GM19372 (cell line): ENCODE data around the gene ARHGEF16.

Experiments used
- ATAC-seq: cut with Tn5 transposase; IDR thresholded peaks from one replicate; pipeline ENCODE4 v1.9.1; 2021; ENCODE audit warnings: mild to moderate bottlenecking, low read depth, moderate library complexity; ENCODE audit not compliant: unreplicated experiment

ARHGEF16 gene

DNA sequence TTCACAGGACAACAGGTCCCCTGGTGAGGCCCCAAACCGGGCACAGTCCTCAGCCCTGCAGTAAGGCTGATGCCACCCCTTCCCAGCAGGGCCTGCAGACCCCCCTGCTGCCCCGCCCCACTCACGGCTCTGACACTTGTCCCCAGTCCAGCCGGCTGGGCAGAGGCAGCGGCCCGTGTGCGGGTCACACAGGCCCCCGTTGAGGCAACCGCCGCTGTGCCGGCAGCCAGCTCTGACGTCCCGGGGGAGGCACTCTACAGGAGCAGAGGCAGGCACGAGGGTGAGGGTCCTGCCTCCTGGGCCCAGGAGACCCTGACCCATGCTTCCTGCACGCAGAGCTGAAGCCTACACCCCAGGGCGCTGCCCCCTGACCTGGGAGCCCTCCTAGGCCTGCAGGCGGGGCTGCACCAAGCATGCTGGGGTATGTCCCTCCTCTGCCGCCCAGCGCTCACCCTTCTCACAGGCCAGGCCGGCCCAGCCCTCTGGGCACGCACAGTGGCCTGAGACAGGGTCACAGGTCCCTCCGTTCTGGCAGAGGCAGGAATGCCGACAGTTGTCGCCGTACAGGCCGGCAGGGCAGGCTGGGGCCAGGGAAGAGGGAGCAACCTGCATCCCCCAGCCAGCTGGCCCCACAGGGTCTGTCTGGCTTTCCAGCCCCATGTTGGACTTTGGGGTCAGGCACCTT, 43.9 kb downstream of the ARHGEF16 start:
- no peak for ATAC-seq

DNA sequence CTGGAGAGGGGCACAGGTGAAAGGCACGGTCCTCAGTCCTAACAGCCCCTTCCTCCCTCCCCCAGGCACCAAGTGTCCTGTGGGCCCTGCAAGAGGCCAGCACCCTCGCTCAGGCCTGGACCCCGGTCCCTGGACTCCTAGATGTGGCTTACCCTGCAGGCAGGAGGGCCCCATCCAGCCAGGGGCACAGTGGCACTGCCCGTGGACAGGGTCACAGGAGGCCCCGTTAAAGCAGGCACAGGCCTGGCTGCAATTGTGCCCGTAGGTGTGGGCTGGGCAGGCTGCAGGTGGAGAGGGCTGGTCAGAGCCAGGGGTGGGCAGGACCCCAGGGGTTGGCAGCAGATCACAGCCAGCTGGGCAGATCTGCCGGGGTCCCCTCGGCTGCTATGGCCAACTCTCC, 44.5 kb downstream of the ARHGEF16 start:
- ATAC-seq = no peak

DNA sequence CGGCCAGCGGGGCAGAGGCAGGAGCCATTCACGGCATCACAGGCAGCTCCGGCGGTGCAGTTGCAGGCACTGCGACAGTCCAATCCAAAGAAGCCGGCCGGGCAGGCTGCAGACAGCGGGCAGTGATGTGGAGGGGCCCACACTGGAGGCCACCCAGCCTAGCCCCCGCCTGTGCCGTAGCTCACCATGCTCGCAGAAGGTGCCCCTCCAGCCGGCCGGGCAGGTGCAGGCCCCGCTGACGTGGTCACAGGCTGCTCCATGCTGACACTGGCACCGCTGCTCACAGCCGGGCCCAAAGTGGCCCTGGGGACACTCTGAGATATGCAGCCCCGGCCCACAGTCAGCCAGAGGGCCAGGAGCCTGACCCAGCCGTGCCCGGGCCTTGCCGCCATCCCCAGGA, 45.1 kb downstream of the ARHGEF16 start:
- no peak for ATAC-seq

DNA sequence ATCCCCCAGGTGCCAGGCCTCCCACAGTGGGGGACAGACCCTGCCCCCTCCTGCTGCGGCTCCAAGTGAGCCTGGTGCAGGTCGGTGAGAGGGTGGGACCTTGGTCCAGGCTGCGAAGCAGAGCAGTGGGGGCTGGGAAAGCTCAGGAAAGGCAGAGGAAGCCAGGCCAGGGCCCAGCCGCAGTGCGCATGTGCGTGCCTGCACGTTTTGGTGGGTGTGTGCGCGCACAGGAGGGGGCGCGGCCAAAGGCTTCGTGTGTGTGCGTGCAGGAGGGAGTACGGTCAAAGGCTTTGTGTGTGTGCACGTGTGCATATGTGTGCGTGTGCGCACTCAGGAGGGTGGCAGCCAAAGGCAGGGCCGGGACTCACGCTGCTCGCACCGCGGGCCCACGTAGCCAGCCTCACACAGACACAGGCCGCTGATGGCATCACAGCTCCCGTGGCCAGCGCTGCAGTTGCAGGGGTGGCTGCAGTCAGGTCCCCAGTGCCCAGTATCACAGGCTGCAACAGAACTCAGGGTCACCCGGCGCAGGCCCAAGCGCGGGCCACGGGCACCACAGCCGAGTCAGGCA, 45.9 kb downstream of the ARHGEF16 start:
- no peak for ATAC-seq

DNA sequence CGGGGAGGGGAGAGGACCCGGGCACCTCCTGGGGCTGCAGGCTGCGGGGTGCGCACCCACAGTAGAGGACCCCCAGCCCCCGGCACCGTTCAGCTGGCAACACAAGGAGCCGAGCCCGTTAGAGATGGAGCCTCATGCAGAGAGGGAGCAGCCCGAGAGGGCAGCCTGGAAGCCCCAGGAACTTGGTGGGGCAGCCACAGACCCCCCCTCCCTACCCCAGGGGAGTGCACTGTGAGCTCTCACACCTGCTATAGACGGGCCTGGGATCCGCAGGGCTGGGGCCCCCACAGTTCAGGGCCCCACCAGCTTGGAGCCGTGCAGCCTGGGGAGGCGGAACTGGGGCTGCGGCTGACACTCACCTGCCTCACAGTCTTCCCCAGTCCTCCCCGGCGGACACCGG, 47.0 kb downstream of the ARHGEF16 start:
- ATAC-seq = no peak

DNA sequence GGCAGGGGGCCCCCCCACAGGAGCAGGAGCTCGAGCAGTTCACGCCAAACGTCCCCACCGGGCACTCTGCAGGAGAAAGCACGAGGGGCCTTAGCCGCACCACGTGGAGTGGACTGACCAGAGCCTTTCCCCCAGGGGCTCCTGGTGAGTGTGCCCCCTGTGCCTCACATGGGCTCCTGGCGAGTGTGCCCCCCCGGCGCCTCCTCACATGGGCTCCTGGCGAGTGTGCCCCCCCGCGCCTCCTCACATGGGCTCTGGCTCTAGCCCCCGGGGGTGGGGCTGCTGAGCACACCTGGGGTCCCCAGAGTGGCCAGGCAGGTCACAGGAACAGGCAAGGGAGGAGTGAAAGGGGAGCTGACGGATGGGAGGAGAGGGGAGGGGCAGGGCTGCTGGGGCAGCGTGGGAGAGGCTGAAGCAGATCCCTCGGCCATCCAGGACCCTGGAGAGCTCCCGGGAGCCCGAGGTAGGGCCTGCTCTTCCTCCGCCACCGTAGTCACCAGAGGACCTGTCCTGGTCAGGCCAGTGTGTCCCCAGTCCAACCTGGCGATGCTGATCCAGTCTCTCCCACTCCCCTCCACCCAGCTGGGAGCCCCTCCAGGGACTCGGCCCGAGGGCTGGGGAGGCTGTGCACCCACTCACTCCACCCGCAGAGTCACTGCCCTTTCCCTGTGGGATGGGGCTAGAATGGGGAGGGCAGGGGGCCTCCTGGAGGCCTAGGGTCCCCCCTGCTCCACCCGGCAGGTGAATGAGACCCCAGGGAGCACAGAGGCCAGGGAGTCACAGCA, 47.6 kb downstream of the ARHGEF16 start:
- ATAC-seq = no peak

DNA sequence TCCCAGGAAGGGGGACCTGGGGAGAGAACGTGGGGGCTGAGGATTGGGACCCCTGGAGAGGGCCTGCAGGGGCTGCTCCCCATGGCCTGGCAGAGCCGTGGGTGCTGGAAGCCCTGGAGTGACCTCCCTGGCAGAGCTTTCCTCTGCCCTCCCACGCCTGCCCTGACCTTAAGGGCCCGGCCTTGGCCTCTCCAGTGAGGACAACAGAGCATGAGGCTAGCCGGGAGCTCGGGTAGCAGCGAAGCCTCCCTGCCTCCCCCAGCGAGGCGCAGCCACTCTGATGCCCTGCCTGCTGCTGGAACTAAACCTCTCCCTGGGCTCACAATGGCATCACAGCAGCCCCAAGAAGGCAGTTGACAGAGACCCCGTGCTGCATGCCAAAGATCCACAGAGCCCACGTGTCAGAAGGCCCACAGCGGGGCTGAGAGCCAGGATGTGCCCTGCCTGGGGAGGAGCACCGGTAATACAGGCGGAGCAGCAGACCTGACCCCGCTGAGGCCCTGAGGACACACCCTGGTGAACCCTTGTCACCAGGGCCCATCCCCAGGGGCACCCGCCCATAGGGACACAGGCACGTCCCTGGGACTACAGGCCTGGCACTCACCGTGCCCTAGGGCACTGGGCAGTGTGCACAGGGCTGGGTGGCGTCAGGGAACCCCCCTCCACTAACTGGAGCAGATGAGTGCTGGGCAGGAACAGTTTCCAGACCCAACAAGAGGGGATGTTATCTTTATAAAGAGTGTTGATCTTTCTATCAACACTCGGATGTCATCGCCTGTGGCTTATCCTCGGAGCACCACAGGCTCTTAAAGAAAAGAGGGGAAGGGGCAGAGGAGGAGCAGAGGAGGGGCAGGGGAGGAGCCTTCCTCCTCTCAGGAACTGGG, 48.4 kb downstream of the ARHGEF16 start:
- ATAC-seq = no peak

DNA sequence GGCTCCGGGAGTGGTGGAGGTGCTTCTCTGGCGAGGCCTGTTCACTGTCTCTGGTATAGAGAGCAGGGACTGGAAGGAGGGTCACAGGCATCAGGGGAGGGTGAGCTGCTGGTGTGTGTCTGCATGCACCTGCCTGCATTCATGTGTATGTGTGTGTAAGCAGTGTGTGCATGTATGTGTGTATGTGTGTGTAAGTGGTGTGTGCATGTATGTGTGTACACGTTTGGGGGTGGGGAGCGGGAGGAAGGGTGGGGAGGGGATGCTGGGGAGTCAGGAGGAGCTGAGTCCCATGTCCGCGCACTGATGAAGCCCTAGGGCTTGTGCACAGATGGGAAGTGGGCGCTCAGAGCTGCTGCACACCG, 49.0 kb downstream of the ARHGEF16 start:
- no peak for ATAC-seq

DNA sequence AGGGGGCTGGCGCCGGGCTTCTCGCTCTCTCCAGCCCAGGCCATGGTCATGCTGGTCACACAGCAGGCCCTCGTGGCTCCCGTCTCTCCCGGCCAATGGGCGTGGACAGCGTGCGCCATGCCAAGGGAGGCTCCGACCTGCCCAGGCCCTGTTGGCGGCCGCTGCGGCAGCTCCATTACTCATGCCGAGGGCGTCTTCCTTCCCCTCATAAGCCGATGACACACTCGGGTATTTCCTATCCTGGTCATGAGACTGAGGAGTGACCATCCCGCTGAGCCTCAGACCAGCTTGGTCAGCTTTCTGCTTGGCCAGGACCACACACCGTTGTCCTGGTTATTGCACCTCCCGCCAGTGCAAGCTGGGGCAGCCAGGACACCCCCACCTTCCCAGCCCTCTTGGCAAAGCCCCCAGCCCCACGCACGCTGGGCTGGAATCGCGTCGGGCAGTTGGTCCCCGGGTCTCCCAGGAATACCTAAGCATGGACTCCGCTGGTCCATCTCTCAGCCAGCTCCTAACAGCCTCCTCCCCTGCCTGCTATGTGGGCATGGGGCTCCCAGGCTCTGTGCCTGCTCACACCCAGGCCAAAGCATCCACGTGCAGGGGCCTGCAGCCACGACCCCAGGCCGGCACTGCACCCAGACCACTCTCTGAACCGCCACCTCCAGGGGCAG, 49.8 kb downstream of the ARHGEF16 start:
- no peak for ATAC-seq

DNA sequence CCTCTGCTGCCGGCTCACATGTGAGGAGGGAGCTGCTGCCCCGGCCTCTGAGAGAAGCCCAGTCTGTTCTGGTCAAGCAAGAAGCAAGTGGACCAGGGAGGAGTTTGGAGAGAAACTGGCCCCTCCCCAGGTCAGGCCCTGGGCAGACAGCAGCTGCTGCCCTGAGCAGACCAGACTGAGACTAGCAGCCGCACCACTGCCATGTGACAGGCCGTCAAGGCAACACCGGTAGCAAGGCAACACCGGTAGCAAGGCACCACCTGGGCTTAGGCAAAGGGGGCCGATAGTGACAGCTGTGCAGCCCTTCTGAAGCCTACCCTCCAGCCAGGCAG, 50.3 kb downstream of the ARHGEF16 start:
- ATAC-seq = no peak

DNA sequence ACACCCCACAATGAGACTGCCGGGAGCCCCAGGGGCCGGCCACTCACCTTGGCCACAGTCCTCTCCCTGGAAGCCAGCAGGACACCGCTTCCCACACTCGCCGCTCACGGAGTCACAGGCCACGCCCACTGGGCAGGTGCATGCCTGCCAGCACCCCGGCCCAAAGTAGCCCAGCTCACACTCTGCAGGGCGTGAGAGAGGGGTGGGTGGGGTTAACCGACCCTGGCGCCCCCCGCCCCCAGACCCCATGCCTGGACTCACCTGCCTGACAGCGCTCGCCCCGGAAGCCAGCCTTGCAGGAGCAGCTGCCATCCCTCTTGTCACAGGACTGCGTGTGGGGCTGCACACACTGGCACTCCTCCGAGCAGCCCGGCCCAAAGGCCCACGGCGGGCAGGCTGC, 50.7 kb downstream of the ARHGEF16 start:
- ATAC-seq = no peak

DNA sequence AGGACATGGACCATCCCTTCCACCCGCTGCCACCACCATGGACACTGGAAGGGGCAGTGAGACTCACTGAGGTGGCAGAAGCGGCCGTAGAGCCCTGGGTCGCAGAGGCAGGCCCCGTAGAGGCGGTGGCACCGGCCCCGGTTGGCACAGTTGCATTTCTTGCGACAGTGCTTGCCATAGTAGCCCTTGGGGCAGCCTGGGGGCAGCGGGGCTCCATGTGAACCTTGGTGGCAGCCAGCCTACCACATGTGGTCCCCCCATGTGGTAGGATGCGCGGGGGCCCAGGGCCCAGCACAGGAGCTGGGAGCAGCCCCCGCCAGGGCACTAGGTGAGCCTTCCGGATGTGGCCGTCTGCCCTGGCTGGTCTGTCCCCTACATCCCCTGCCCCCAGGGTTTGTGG, 51.6 kb downstream of the ARHGEF16 start:
- ATAC-seq = no peak

DNA sequence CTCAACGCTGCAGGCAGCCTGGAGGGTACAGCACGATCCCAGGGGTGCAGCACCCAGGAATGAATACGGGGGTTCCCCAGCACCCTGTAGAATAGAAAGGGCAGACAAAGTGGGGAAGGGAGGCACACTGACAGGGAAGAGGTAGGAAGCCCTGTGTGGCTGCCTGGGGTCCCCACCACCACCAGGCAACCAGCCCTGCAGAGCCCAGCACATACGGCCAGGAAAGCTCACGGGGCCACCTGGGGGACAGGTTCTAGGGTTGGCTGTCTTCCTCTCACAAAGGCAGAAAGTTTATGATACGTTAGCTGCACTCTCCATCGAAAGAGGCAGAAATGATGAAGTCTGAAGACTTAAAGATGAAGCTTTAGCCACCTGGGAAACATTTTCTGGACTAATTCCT, 52.5 kb downstream of the ARHGEF16 start:
- no peak for ATAC-seq

DNA sequence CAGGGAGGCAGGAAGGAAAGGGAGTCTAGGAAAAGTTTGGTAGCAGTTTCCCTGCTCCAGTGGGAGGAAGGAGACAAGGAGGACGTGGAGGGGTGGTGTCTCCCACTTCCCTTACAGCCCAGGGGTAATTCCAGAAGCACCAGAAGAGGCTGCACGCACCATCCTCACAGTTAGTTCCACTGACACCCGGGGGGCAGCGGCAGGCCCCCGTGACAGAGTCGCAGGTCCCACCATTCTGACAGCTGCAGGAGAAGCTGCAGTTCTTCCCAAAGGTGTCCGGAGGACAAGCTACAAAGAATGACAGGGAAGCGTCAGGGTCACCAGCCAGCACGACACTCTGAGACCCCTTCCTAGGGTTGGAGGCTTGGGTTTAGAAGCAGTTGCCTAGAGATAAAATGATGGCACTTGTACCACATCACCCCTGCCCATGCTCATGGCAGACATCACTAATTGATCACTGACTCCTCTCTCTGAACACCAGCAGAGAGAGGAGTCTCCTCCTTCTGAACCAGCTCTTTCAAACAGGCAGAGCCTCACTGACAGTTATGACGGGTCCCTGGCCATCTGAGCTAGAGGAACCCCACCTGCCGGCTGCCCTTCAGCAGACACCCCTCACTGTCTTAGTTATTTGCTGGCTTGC, 53.3 kb downstream of the ARHGEF16 start:
- no peak for ATAC-seq

DNA sequence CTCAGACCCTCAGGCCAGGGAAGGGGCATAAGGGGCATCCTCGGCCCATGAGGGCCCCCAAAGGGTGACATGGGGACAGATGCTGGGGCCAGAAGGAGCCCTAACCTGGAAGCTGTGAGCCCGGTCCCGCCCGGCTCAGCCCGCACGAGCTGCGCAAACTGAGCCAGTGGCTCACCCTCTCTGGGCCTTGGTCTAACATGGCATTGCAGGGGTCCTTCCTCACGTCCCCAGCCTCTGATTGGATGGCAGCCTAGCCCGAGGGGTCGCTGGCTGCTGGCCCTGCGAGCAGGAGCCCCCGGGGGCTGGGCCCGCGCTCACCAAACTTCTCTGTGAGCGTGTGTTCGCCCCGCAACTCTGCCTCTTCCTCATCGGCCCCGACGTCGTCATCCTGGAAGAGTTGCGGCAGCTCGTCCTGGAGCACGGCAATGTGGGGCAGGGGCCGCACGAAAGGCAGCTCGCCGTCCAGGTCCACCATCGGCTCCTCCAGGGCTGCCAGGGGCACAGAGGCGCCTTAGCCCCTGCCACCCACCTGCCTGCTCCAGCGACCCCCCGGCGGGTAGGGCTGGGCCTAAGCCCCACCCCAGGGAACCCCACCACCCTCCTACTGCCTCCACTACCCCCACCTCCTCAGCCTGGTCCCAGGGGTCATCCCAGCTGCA, 54.4 kb downstream of the ARHGEF16 start:
- no peak for ATAC-seq

DNA sequence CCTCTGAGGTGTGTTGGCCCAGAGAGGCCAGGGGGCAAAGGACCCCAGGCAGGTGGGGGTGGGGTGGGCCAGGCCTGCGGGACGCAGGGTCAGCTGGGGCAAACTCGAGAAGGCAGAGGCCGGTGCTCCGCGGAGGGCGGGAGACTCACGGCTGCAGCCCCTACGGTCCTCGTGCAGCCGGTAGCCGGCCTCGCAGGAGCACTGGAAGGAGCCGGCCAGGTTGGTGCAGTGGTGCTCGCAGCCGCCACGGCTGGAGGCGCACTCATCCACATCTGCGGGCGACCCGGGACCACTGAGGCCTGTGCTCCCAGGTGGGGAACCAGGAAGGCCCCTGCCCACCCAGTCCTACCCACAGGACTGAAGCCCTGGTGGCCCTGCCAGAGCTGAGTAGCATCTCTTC, 55.3 kb downstream of the ARHGEF16 start:
- ATAC-seq = no peak

DNA sequence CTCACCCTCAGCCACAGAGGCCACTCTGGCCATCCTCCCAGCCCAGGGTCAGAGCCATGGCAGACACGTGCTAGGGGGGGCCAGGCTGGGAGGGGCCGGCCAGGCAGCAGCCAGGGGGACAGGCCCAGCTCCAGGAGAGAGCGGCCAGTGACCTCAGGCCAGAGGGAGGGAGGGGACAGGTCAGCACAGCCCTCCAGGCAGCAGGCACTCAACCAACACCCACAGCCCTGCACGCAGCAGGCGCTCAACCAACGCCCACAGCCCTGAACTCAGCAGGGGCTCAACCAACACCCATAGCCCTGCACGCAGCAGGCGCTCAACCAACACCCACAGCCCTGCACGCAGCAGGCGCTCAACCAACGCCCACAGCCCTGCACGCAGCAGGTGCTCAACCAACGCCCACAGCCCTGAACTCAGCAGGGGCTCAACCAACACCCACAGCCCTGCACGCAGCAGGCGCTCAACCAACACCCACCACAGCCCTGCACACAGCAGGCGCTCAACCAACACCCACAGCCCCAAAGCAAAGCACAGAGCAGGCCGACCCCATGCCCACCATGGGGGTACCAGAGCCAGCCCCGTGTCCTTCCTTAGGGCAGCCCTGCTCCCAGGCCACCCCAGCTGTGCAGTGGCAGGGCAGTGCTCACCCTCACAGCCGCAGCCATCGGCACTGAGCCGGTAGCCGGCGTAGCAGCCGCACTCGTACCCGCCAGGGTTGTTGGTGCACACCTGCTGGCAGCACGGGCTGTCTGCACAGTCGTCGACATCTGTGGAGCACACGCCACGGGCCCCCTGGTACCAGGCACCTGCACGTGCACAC, 55.9 kb downstream of the ARHGEF16 start:
- ATAC-seq = no peak

DNA sequence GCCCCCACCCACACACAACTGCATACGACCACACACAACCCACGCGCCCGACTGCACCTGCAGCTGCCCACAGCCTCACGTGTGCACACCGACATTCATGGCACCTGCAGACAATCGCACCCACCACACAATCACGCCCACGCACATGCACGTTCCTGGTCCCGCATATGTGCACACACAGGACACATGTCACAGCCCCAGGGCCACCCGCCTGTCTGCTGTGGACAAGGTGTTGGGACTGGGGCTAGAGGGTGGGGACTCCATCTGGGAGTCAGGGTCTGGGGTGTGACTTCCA, 56.4 kb downstream of the ARHGEF16 start:
- ATAC-seq = no peak

DNA sequence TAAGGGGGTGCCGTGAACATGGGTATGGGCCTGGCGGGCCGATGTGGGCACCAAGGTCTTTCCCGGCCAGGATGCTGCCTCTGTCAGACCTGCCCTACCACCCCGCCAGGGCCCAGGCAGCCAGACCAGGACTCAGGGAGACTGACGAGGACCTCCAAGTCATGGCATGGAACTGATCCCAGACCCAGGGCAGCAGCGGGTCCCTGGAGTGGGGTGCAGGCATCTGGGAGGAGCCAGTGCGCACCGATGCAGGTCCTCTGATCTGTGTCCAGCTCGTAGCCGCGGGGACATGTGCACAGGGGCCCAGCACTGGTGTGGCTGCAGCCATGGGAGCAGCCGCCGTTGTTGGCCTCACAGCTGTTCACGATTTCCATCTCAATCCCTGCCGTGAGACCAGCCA, 56.8 kb downstream of the ARHGEF16 start:
- ATAC-seq = no peak
